Effector memory CD4-positive, alpha-beta T cell (primary cell): Measurements from ENCODE around the gene ARL15.

ENCODE experiments used
- DNase-seq, 3 donors: peaks; one replicate each; pipeline ENCODE4 v3.0.0-alpha.2; 2020
- H3K27ac ChIP-seq: 2 replicates; pipeline ENCODE4 v1.7.0; 2013; ENCODE audit warnings: mild to moderate bottlenecking, low read length, moderate library complexity; ENCODE audit not compliant: insufficient read depth, poor library complexity, severe bottlenecking
- H3K27me3 ChIP-seq: replicated peaks from 2 replicates; pipeline ENCODE4 v1.7.0; 2013; ENCODE audit warnings: mild to moderate bottlenecking, low read length; ENCODE audit not compliant: insufficient read depth, control insufficient read depth, poor library complexity, severe bottlenecking
- H3K36me3 ChIP-seq: 2 replicates; pipeline ENCODE4 v1.7.0; 2013; ENCODE audit warnings: mild to moderate bottlenecking, low read length, moderate library complexity; ENCODE audit not compliant: control insufficient read depth, insufficient read depth
- H3K4me1 ChIP-seq: 2 replicates; pipeline ENCODE4 v1.7.0; 2013; ENCODE audit warnings: low read length, mild to moderate bottlenecking; ENCODE audit not compliant: control insufficient read depth, insufficient read depth, poor library complexity, severe bottlenecking
- H3K4me3 ChIP-seq: 2 replicates; pipeline ENCODE4 v1.7.0; 2013; ENCODE audit warnings: low read length, low read depth, mild to moderate bottlenecking; ENCODE audit not compliant: insufficient read depth, poor library complexity, severe bottlenecking
- H3K9me3 ChIP-seq: 2 replicates; pipeline ENCODE4 v1.7.0; 2013; ENCODE audit warnings: mild to moderate bottlenecking, low read length, moderate library complexity; ENCODE audit not compliant: control insufficient read depth

The ARL15 gene

GRCh38 chr5:54194318-54194717 lies 116.1 kb downstream of the ARL15 start:
- DNase-seq: no peak
- no peaks in the 10 kb centered on the region for H3K36me3 ChIP-seq
- H3K9me3 ChIP-seq: no peaks in the 10 kb centered on the region
- H3K4me1 ChIP-seq: no peaks in the 10 kb centered on the region
- H3K4me3 ChIP-seq: no peak overlapping the region
- no peak overlapping the region for H3K27ac ChIP-seq
- H3K27me3 ChIP-seq: no peaks in the 10 kb centered on the region

GRCh38 chr5:54187694-54188093 lies 122.7 kb downstream of the ARL15 start:
- Histone ChIP-seq H3K36me3 (no peaks in the 10 kb centered on the region), H3K4me1 (no peaks in the 10 kb centered on the region), H3K27ac (no peak overlapping the region), H3K4me3 (no peak overlapping the region), H3K27me3 (no peaks in the 10 kb centered on the region), H3K9me3 (no peaks in the 10 kb centered on the region)
- DNase-seq: no peak

GRCh38 chr5:54186912-54187445 lies 123.4 kb downstream of the ARL15 start:
- no peak for DNase-seq

GRCh38 chr5:54186108-54186507 lies 124.3 kb downstream of the ARL15 start:
- Histone ChIP-seq H3K9me3 (no peaks in the 10 kb centered on the region), H3K4me3 (no peak overlapping the region), H3K27me3 (no peaks in the 10 kb centered on the region), H3K36me3 (no peaks in the 10 kb centered on the region), H3K27ac (no peak overlapping the region), H3K4me1 (no peaks in the 10 kb centered on the region)
- no peak for DNase-seq

More at GRCh38 chr5:54186912-54187445, 123.4 kb downstream of the ARL15 start:
- Histone ChIP-seq H3K27ac (no peak overlapping the region), H3K36me3 (no peaks in the 10 kb centered on the region), H3K27me3 (no peaks in the 10 kb centered on the region), H3K4me3 (no peak overlapping the region), H3K4me1 (no peaks in the 10 kb centered on the region), H3K9me3 (no peaks in the 10 kb centered on the region)

GRCh38 chr5:54184806-54185205 lies 125.6 kb downstream of the ARL15 start:
- Histone ChIP-seq H3K4me3 (no peak overlapping the region), H3K27ac (no peak overlapping the region), H3K36me3 (no peaks in the 10 kb centered on the region), H3K4me1 (no peaks in the 10 kb centered on the region), H3K9me3 (no peaks in the 10 kb centered on the region), H3K27me3 (no peaks in the 10 kb centered on the region)
- no peak for DNase-seq

- no peak for DNase-seq
- H3K27me3 ChIP-seq: no peaks in the 10 kb centered on the region
- no peaks in the 10 kb centered on the region for H3K9me3 ChIP-seq
- no peak overlapping the region for H3K27ac ChIP-seq
- no peak overlapping the region for H3K4me3 ChIP-seq
- H3K36me3 ChIP-seq: no peaks in the 10 kb centered on the region
- H3K4me1 ChIP-seq: no peaks in the 10 kb centered on the region
These were observed 129.7 kb downstream of the ARL15 start for GRCh38 chr5:54180630-54181031.

GRCh38 chr5:54178991-54179390 lies 131.4 kb downstream of the ARL15 start:
- no peaks in the 10 kb centered on the region for H3K9me3 ChIP-seq
- DNase-seq: no peak
- H3K27me3 ChIP-seq: no peaks in the 10 kb centered on the region
- no peaks in the 10 kb centered on the region for H3K4me1 ChIP-seq
- H3K27ac ChIP-seq: no peak overlapping the region
- H3K4me3 ChIP-seq: no peak overlapping the region
- H3K36me3 ChIP-seq: no peaks in the 10 kb centered on the region

- Histone ChIP-seq H3K4me3 (no peak overlapping the region), H3K36me3 (no peaks in the 10 kb centered on the region), H3K4me1 (no peaks in the 10 kb centered on the region), H3K27ac (no peak overlapping the region), H3K9me3 (no peaks in the 10 kb centered on the region), H3K27me3 (no peaks in the 10 kb centered on the region)
- no peak for DNase-seq
These were observed 132.2 kb downstream of the ARL15 start for GRCh38 chr5:54178207-54178606.

- DNase-seq: no peak
- H3K27ac ChIP-seq: no peak overlapping the region
- H3K27me3 ChIP-seq: no peaks in the 10 kb centered on the region
- no peaks in the 10 kb centered on the region for H3K36me3 ChIP-seq
- no peak overlapping the region for H3K4me3 ChIP-seq
- H3K4me1 ChIP-seq: no peaks in the 10 kb centered on the region
- H3K9me3 ChIP-seq: no peaks in the 10 kb centered on the region
These were observed 133.3 kb downstream of the ARL15 start for GRCh38 chr5:54177058-54177457.

- Histone ChIP-seq H3K4me3 (no peak overlapping the region), H3K9me3 (no peaks in the 10 kb centered on the region), H3K36me3 (no peaks in the 10 kb centered on the region), H3K4me1 (no peaks in the 10 kb centered on the region), H3K27ac (no peak overlapping the region), H3K27me3 (no peaks in the 10 kb centered on the region)
- no peak for DNase-seq
These were observed 134.1 kb downstream of the ARL15 start for GRCh38 chr5:54176066-54176830.
